ENCODE data around the gene SETDB2. TPM values are rescaled to one million over a fixed set of nuclear protein-coding genes. Genes with fewer than 3 reads are reported as not detected.

SETDB2 gene
- total and polyA plus RNA-seq, 9 donors: 6.7 to 11.0 (median 7.7) TPM

DNA sequence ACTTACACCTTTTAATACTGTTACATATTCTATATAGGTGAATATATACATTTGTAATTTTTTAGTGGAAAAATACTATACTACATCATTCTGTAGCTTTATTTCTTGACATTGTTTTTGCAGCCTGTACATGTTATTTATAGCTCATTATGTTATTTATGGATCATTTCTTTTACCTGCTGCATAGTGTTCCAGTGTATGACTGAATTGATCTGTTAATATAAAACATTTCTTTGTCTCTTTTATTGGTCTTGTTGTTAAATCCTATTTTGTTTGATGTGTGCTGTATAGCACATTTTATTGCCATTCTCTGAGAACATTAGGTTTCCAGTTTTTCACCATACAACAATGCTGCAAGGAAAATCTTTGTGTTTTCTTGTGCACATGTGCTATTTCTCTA, 2.4 kb downstream of the SETDB2 start:
- H3K27ac ChIP-seq (ENCODE audit: low read length): no peak overlapping the region
- no peak overlapping the region for H3K4me3 ChIP-seq (ENCODE audit: low read length)
- H3K9me3 ChIP-seq (replicated peaks; ENCODE audit: control insufficient read depth, low read depth, low read length): no peaks in the 10 kb centered on the region
- DNase-seq: no peak
- no peaks in the 10 kb centered on the region for H3K27me3 ChIP-seq (ENCODE audit: control insufficient read depth, insufficient read depth, low read length)
- H3K4me1 ChIP-seq (ENCODE audit: control insufficient read depth, insufficient read depth, low read length): peaks cover 5% of the 10 kb centered on the region
- no peaks in the 10 kb centered on the region for H3K36me3 ChIP-seq (ENCODE audit: control insufficient read depth, insufficient read depth, low read length)

DNA sequence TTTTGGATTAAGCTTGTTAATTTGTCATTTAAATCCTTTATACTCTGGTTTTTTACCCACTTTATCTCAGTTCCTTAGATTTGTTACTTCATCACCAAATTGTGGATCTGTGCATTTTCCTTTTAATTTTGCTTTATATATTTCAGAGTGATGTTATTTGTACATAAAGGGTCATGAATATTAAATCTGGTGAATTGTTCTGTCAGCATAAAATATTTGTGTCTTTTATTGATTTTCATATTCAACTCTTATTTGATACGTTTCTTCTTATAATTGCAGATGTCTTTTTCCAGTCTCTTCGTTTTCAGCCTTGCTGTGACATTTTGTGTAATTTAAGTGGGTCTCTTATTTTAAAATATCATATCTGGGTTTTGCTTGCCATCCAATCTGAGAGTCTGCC, 4.7 kb downstream of the SETDB2 start:
- H3K36me3 ChIP-seq (ENCODE audit: control insufficient read depth, insufficient read depth, low read length): no peaks in the 10 kb centered on the region
- DNase-seq: no peak
- peaks cover 5% of the 10 kb centered on the region for H3K4me1 ChIP-seq (ENCODE audit: control insufficient read depth, insufficient read depth, low read length)
- H3K27ac ChIP-seq (ENCODE audit: low read length): no peak overlapping the region
- H3K4me3 ChIP-seq (ENCODE audit: low read length): no peak overlapping the region
- H3K9me3 ChIP-seq (replicated peaks; ENCODE audit: control insufficient read depth, low read depth, low read length): no peaks in the 10 kb centered on the region
- no CpG with 5 or more reads among the region's 2 CpGs for whole genome bisulfite sequencing (ENCODE audit: insufficient coverage)
- H3K27me3 ChIP-seq (ENCODE audit: control insufficient read depth, insufficient read depth, low read length): no peaks in the 10 kb centered on the region

DNA sequence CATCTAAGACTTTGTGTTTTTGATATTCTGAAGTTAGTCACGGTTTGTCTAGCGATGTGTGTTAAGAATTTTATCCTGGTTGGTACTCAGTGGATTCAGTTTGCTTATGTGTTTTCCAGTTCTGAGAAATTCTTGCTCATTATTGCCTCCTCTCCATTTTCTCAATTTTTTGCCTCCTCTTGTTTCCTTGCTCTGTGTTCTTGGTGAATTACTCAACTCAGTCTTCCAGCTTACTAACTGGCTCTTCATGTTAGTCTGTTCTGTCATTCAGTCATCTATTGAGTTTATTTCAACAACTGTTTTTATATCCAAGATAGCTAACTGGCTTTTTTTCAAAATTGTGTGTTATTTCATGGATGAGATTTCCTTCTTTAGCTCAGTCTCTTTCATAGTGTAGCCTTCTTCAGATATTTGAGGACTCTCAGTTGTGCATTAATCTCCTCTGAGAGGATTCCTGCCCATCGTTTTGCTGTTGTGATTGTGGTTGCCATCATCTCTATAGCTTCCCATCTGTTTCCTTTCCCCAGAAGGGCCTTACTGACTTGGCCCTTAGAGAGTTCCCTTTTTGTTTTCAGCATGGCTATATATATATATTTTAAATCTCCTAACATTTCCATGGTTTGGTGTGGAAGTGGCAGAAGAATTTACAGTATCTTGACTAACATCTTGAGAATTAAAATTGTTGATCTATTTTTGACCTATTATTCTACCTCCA, 6.2 kb downstream of the SETDB2 start:
- Histone ChIP-seq H3K9me3 (replicated peaks; ENCODE audit: control insufficient read depth, low read depth, low read length) (no peaks in the 10 kb centered on the region), H3K4me1 (ENCODE audit: control insufficient read depth, insufficient read depth, low read length) (no peaks in the 10 kb centered on the region), H3K4me3 (ENCODE audit: low read length) (no peak overlapping the region), H3K27ac (ENCODE audit: low read length) (no peak overlapping the region), H3K36me3 (ENCODE audit: control insufficient read depth, insufficient read depth, low read length) (no peaks in the 10 kb centered on the region), H3K27me3 (ENCODE audit: control insufficient read depth, insufficient read depth, low read length) (no peaks in the 10 kb centered on the region)
- no peak for DNase-seq
- WGBS (ENCODE audit: insufficient coverage): no CpG with 5 or more reads among the region's 3 CpGs

DNA sequence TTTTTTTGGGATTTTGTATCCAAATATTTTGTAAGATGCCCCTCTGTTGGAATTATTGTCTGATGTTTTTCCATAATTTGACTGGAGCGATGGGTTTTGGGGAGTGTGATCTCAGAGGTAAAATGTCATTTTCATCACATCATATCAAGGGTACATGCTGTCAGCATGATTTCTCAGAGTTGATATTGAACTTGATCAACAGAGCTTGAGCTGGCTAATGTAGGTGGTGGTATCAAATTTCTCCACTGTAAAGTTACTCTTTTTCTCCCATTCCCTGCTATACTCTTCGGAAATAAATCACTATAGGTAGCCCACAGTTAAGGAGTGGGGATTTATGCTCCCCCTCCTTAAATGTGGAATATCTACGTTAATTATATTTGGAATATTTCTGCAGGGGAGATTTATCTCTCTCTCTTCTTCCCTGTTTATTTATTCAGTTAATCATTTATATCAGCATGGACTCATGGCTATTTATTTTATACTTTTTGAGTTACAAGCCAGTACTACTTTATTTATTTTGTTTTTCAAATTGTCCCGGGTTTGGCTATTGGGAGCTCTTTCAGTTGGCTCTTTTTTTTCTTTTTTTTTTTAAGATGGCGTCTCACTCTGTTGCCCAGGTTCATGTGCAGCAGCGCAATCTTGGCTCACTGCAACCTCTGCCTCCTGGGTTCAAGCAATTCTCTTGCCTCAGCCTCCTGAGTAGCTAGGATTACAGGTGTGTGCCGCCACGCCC, 8.8 kb downstream of the SETDB2 start:
- H3K9me3 ChIP-seq (replicated peaks; ENCODE audit: control insufficient read depth, low read depth, low read length): no peaks in the 10 kb centered on the region
- no peaks in the 10 kb centered on the region for H3K27me3 ChIP-seq (ENCODE audit: control insufficient read depth, insufficient read depth, low read length)
- no peak overlapping the region for H3K27ac ChIP-seq (ENCODE audit: low read length)
- H3K4me3 ChIP-seq (ENCODE audit: low read length): no peak overlapping the region
- H3K4me1 ChIP-seq (ENCODE audit: control insufficient read depth, insufficient read depth, low read length): no peaks in the 10 kb centered on the region
- no peak for DNase-seq
- WGBS (ENCODE audit: insufficient coverage): no CpG with 5 or more reads among the region's 8 CpGs
- no peaks in the 10 kb centered on the region for H3K36me3 ChIP-seq (ENCODE audit: control insufficient read depth, insufficient read depth, low read length)

DNA sequence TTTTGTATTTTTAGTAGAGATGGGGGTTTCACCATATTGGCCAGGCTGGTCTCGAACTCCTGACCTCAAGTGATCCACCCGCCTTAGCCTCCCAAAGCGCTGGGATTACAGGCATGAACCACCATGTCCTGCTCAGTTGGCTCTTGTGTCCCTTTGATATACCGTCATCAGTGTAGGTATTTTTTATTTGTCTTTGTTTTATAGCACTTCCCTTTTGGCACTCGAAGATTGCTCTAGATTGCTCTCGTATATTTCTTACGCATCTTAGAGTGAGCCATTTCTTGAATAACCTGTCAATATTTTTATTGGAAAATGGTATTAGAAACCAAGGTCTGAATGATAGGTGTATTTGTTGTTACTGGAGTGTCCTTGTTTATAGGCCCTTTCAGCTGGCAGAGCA, 9.4 kb downstream of the SETDB2 start:
- DNase-seq: no peak
- no peak overlapping the region for H3K4me3 ChIP-seq (ENCODE audit: low read length)
- 93% methylated on average over 4 of the region's 7 CpGs for WGBS (ENCODE audit: insufficient coverage)
- H3K27me3 ChIP-seq (ENCODE audit: control insufficient read depth, insufficient read depth, low read length): no peaks in the 10 kb centered on the region
- no peaks in the 10 kb centered on the region for H3K9me3 ChIP-seq (replicated peaks; ENCODE audit: control insufficient read depth, low read depth, low read length)
- H3K27ac ChIP-seq (ENCODE audit: low read length): no peak overlapping the region
- H3K36me3 ChIP-seq (ENCODE audit: control insufficient read depth, insufficient read depth, low read length): no peaks in the 10 kb centered on the region
- H3K4me1 ChIP-seq (ENCODE audit: control insufficient read depth, insufficient read depth, low read length): no peaks in the 10 kb centered on the region

DNA sequence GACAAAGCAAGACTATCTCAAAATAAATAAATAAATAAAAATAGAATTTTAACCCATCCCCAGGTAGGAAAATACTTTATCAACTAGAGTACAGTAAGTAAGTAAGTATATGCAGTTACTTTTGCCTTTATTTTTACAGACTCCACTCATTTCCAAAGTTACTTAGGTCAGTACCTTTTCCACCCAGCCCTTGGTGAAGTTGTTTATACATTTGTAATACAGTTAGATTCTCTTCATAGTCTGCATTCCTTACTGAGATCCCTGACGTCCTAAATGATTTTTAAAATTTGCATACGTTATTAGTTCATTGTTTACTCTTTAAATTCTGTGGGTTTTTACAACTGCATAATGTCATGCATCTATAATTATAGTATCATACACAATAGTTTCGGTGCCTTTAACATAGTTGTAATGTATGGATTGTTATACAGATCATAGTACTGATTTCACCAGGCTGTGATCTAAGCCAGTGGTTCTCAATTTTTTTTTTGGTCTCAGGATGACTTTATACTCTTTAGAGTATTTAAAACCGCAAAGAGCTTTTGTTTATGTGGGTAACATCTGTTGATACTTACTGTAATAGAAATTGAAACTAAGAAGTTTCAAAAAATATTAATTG, 10.4 kb downstream of the SETDB2 start:
- Histone ChIP-seq H3K9me3 (replicated peaks; ENCODE audit: control insufficient read depth, low read depth, low read length) (no peaks in the 10 kb centered on the region), H3K27me3 (ENCODE audit: control insufficient read depth, insufficient read depth, low read length) (no peaks in the 10 kb centered on the region), H3K27ac (ENCODE audit: low read length) (no peak overlapping the region), H3K4me3 (ENCODE audit: low read length) (no peak overlapping the region), H3K4me1 (ENCODE audit: control insufficient read depth, insufficient read depth, low read length) (no peaks in the 10 kb centered on the region), H3K36me3 (ENCODE audit: control insufficient read depth, insufficient read depth, low read length) (no peaks in the 10 kb centered on the region)
- no peak for DNase-seq
- no CpG with 5 or more reads among the region's 4 CpGs for WGBS (ENCODE audit: insufficient coverage)

DNA sequence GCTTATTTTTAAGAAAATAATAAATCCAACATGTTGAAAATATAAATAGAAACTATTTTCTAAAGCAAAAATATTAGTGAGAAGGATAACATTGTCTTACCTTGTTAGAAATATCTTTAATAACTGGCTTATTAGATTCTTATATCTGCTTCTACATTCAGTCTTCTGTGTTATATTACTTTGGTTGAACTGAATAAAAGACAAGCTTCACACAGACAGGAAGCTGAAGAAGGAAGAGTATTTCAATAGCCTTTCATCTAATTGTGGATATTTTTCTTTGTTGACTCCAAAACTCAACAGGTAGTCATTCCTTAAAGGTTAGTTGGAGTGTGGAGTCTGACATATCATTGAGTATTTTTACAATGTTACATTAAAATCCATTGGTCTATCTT, 10.9 kb downstream of the SETDB2 start:
- Histone ChIP-seq H3K36me3 (ENCODE audit: control insufficient read depth, insufficient read depth, low read length) (no peaks in the 10 kb centered on the region), H3K4me3 (ENCODE audit: low read length) (no peak overlapping the region), H3K27me3 (ENCODE audit: control insufficient read depth, insufficient read depth, low read length) (no peaks in the 10 kb centered on the region), H3K9me3 (replicated peaks; ENCODE audit: control insufficient read depth, low read depth, low read length) (no peaks in the 10 kb centered on the region), H3K27ac (ENCODE audit: low read length) (no peak overlapping the region), H3K4me1 (ENCODE audit: control insufficient read depth, insufficient read depth, low read length) (no peaks in the 10 kb centered on the region)
- no peak for DNase-seq

DNA sequence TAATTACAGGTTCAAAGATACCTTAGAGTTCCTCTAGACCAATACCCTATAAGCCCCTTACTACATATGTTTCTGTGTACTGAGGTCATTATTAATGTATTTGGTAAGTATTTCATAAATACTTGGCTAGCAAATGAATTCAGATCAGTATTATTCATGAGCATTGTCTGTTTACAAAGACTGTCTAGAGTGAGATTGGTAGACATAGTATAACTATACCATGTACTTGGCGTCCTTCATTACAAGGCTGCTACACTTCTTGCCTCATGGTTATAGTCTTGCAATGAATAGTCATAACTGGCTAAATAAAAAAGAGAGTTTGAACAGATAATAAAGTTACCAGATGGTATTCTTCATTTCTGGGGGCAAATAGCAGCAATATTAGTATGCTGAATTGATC, 12.1 kb downstream of the SETDB2 start:
- H3K36me3 ChIP-seq (ENCODE audit: control insufficient read depth, insufficient read depth, low read length): no peaks in the 10 kb centered on the region
- no peak overlapping the region for H3K27ac ChIP-seq (ENCODE audit: low read length)
- no peak overlapping the region for H3K4me3 ChIP-seq (ENCODE audit: low read length)
- no CpG with 5 or more reads among the region's 1 CpG for WGBS (ENCODE audit: insufficient coverage)
- no peaks in the 10 kb centered on the region for H3K9me3 ChIP-seq (replicated peaks; ENCODE audit: control insufficient read depth, low read depth, low read length)
- no peaks in the 10 kb centered on the region for H3K4me1 ChIP-seq (ENCODE audit: control insufficient read depth, insufficient read depth, low read length)
- no peaks in the 10 kb centered on the region for H3K27me3 ChIP-seq (ENCODE audit: control insufficient read depth, insufficient read depth, low read length)
- DNase-seq: no peak

DNA sequence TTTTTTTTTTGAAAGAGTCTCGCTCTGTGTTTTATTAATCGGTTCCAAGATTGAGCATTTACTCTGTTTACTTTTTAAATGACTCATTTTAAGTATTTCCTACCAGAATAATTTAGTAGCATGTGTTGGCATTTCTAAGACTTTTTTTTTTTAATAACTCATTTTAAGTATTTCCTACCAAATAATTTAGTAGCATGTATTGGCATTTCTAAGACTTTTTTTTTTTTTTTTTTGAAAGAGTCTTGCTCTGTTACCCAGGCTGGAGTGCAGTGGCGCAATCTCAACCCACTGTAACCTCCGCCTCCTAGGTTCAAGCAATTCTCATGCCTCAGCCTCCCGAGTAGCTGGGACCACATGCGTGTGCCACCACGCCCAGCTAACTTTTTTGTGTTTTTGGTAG, 13.1 kb downstream of the SETDB2 start:
- Histone ChIP-seq H3K27me3 (ENCODE audit: control insufficient read depth, insufficient read depth, low read length) (no peaks in the 10 kb centered on the region), H3K4me3 (ENCODE audit: low read length) (no peak overlapping the region), H3K36me3 (ENCODE audit: control insufficient read depth, insufficient read depth, low read length) (peaks cover 8% of the 10 kb centered on the region), H3K27ac (ENCODE audit: low read length) (no peak overlapping the region), H3K4me1 (ENCODE audit: control insufficient read depth, insufficient read depth, low read length) (no peaks in the 10 kb centered on the region), H3K9me3 (replicated peaks; ENCODE audit: control insufficient read depth, low read depth, low read length) (no peaks in the 10 kb centered on the region)
- no CpG with 5 or more reads among the region's 7 CpGs for WGBS (ENCODE audit: insufficient coverage)
- DNase-seq: no peak

DNA sequence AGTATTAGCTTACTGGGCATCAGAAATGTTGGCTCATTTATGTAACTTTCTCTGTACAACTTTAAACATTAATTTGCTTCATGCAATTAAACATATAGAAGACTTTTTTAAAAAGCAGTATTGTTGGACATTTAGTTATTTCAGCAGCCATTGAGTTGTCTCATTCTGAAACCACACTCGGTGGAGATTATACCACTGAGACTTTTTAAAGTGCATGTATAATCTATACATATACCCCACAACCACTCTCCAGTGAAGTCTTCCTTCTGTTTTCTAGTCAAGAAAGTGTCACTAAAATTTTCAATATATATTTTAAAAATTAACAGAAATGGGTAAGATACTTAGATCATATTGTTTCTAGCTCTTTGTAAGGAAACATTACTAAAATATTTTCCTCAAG, 15.5 kb downstream of the SETDB2 start:
- DNase-seq: no peak
- Histone ChIP-seq H3K27ac (ENCODE audit: low read length) (no peak overlapping the region), H3K27me3 (ENCODE audit: control insufficient read depth, insufficient read depth, low read length) (no peaks in the 10 kb centered on the region), H3K4me3 (ENCODE audit: low read length) (no peak overlapping the region), H3K4me1 (ENCODE audit: control insufficient read depth, insufficient read depth, low read length) (no peaks in the 10 kb centered on the region), H3K9me3 (replicated peaks; ENCODE audit: control insufficient read depth, low read depth, low read length) (peaks cover 6% of the 10 kb centered on the region), H3K36me3 (ENCODE audit: control insufficient read depth, insufficient read depth, low read length) (peaks cover 19% of the 10 kb centered on the region)
- no CpG with 5 or more reads among the region's 1 CpG for WGBS (ENCODE audit: insufficient coverage)
